ENCODE measurements around the gene MYO1D. TPM values are rescaled to one million over a fixed set of nuclear protein-coding genes. Genes with fewer than 3 reads are reported as not detected.

Gene MYO1D
- total RNA-seq, 1 experiment from 2014 or later, result 206 TPM

GRCh38 chr17:32805029-32805976 lies 71.6 kb downstream of the MYO1D start:
- intact Hi-C loops (cut with micrococcal nuclease; ENCODE audit: unreplicated experiment), result no loop called here
- no peak for DNase-seq
- H3K4me1 ChIP-seq, result peaks cover 19% of the 10 kb centered on the region
- H3K27me3 ChIP-seq (replicated peaks; ENCODE audit: control insufficient read depth, insufficient read depth, low read length), result no peaks in the 10 kb centered on the region
- no peak overlapping the region for H3K4me3 ChIP-seq (ENCODE audit: low read depth, low read length)
- no peaks in the 10 kb centered on the region for H3K9me3 ChIP-seq
- Mint-ChIP-seq H3K27ac (ENCODE audit: unreplicated experiment) (no peak overlapping the region), H3K36me3 (ENCODE audit: insufficient read depth, unreplicated experiment) (no peaks in the 10 kb centered on the region), H3K4me1 (ENCODE audit: low read depth, unreplicated experiment) (peaks cover 10% of the 10 kb centered on the region), H3K27me3 (ENCODE audit: insufficient read depth, unreplicated experiment) (no peaks in the 10 kb centered on the region), H3K9me3 (ENCODE audit: unreplicated experiment) (no peaks in the 10 kb centered on the region), H3K4me3 (ENCODE audit: unreplicated experiment) (no peak overlapping the region)
- no TSS peak for BruUV-seq (replicated peaks)
- POLR2A ChIA-PET, result interaction anchor here (0.8 to 1.2 kb wide), 2 partner anchors 10 to 72 kb away, joined by 3 read pairs; no protein-coding TSS in a partner anchor
- no peaks in the 10 kb centered on the region for H3K36me3 ChIP-seq (ENCODE audit: control insufficient read depth, insufficient read depth, low read length)
- CTCF ChIA-PET, result interaction anchor here (0.8 to 1.3 kb wide), 3 partner anchors 71 to 72 kb away, joined by 4 to 5 read pairs (median 4); partner anchors contain the start of gene MYO1D
- TF ChIP-seq CTCF (IDR thresholded peaks at IDR 0.05; ENCODE audit: insufficient read depth in 1 of 2, low read depth in 1 of 2, low read length in 1 of 2, severe bottlenecking in 1 of 2, unreplicated experiment in 1 of 2), result no peak

DNA sequence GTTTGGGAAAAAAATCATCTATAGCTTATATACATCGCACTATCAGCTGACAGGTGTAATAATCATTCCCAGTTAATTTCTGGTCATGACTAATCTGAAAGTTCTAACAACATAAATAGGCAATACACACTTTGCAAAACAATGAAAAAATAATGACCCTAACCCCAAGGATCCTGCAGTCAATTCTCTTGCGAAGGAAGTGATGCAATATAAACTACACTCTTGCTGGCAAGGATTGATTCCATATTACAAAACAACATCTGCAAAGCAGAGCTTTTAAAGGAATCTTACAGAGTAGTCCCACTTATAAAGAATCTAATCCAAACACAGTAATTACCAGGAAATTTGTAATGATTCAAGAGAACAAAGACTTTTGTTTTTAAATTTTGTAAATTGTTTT lies 73.4 kb downstream of the MYO1D start:
- ChIA-PET POLR2A (no interaction called here), CTCF (no interaction called here)
- no peak overlapping the region for H3K4me3 ChIP-seq (ENCODE audit: low read depth, low read length)
- Mint-ChIP-seq H3K27me3 (ENCODE audit: insufficient read depth, unreplicated experiment) (no peaks in the 10 kb centered on the region), H3K4me1 (ENCODE audit: low read depth, unreplicated experiment) (peaks cover 11% of the 10 kb centered on the region), H3K36me3 (ENCODE audit: insufficient read depth, unreplicated experiment) (no peaks in the 10 kb centered on the region), H3K9me3 (ENCODE audit: unreplicated experiment) (no peaks in the 10 kb centered on the region), H3K4me3 (ENCODE audit: unreplicated experiment) (no peak overlapping the region), H3K27ac (ENCODE audit: unreplicated experiment) (no peak overlapping the region)
- no peaks in the 10 kb centered on the region for H3K27me3 ChIP-seq (replicated peaks; ENCODE audit: control insufficient read depth, insufficient read depth, low read length)
- no peak for TF ChIP-seq CTCF (IDR thresholded peaks at IDR 0.05; ENCODE audit: insufficient read depth in 1 of 2, low read depth in 1 of 2, low read length in 1 of 2, severe bottlenecking in 1 of 2, unreplicated experiment in 1 of 2)
- intact Hi-C loops (cut with micrococcal nuclease; ENCODE audit: unreplicated experiment), result no loop called here
- H3K4me1 ChIP-seq, result peaks cover 21% of the 10 kb centered on the region
- no peaks in the 10 kb centered on the region for H3K36me3 ChIP-seq (ENCODE audit: control insufficient read depth, insufficient read depth, low read length)
- BruUV-seq (replicated peaks), result no TSS peak
- DNase-seq, result no peak
- H3K9me3 ChIP-seq, result no peaks in the 10 kb centered on the region

- no peaks in the 10 kb centered on the region for H3K9me3 ChIP-seq
- H3K4me3 Mint-ChIP-seq (ENCODE audit: unreplicated experiment), result no peak overlapping the region
- peaks cover 24% of the 10 kb centered on the region for H3K4me1 ChIP-seq
- H3K36me3 ChIP-seq (ENCODE audit: control insufficient read depth, insufficient read depth, low read length), result no peaks in the 10 kb centered on the region
- no peak for DNase-seq
- ChIA-PET CTCF (interaction anchor here (2.6 kb wide), 1 partner anchor 74 kb away, joined by 11 read pairs; the partner anchor contains the start of gene MYO1D), POLR2A (no interaction called here)
- no peaks in the 10 kb centered on the region for H3K36me3 Mint-ChIP-seq (ENCODE audit: insufficient read depth, unreplicated experiment)
- BruUV-seq (replicated peaks), result no TSS peak
- intact Hi-C loops (cut with micrococcal nuclease; ENCODE audit: unreplicated experiment), result no loop called here
- no peak for TF ChIP-seq CTCF (IDR thresholded peaks at IDR 0.05; ENCODE audit: insufficient read depth in 1 of 2, low read depth in 1 of 2, low read length in 1 of 2, severe bottlenecking in 1 of 2, unreplicated experiment in 1 of 2)
- H3K27ac Mint-ChIP-seq (ENCODE audit: unreplicated experiment), result no peak overlapping the region
- no peak overlapping the region for H3K4me3 ChIP-seq (ENCODE audit: low read depth, low read length)
- H3K27me3 ChIP-seq (replicated peaks; ENCODE audit: control insufficient read depth, insufficient read depth, low read length), result no peaks in the 10 kb centered on the region
- no peaks in the 10 kb centered on the region for H3K9me3 Mint-ChIP-seq (ENCODE audit: unreplicated experiment)
- H3K27me3 Mint-ChIP-seq (ENCODE audit: insufficient read depth, unreplicated experiment), result no peaks in the 10 kb centered on the region
- peaks cover 19% of the 10 kb centered on the region for H3K4me1 Mint-ChIP-seq (ENCODE audit: low read depth, unreplicated experiment)
Observed at GRCh38 chr17:32802306-32802705, 74.6 kb downstream of the MYO1D start.
